Esophagus (tissue), 2 donors: Measurements from ENCODE around the gene AANAT. TPM values are rescaled to one million over a fixed set of nuclear protein-coding genes. Genes with fewer than 3 reads are reported as not detected.

Experiments
- H3K27ac ChIP-seq, 2 donors: one replicate each; pipeline ENCODE4 v1.5.1; 2013; ENCODE audit warnings: low read depth in 2 of 2, mild to moderate bottlenecking in 2 of 2, inconsistent platforms in 1 of 2, low read length in 1 of 2, moderate library complexity in 1 of 2
- H3K27me3 ChIP-seq, 2 donors: one replicate each; pipeline ENCODE4 v1.6.1; 2013; ENCODE audit warnings: low read length in 2 of 2, control low read depth in 1 of 2, mild to moderate bottlenecking in 1 of 2; ENCODE audit not compliant: insufficient read depth in 2 of 2, control insufficient read depth in 1 of 2
- H3K36me3 ChIP-seq, 2 donors: one replicate each; pipeline ENCODE4 v1.6.1; 2013; ENCODE audit warnings: low read length in 1 of 2; ENCODE audit not compliant: control insufficient read depth in 2 of 2, insufficient read depth in 2 of 2
- H3K4me1 ChIP-seq, 2 donors: one replicate each; pipeline ENCODE4 v1.6.1; 2013; ENCODE audit warnings: low read length in 1 of 2; ENCODE audit not compliant: control insufficient read depth in 2 of 2, insufficient read depth in 2 of 2
- H3K4me3 ChIP-seq, 2 donors: one replicate each; pipeline ENCODE4 v1.5.1; 2013; ENCODE audit warnings: low read length in 2 of 2, mild to moderate bottlenecking in 2 of 2, low read depth in 1 of 2, moderate library complexity in 1 of 2
- H3K9me3 ChIP-seq, 2 donors: one replicate each; pipeline ENCODE4 v1.6.1; 2013; ENCODE audit warnings: mild to moderate bottlenecking in 2 of 2, low read depth in 1 of 2, low read length in 1 of 2, moderate library complexity in 1 of 2; ENCODE audit not compliant: control insufficient read depth in 2 of 2, insufficient read depth in 1 of 2
- WGBS, 2 donors: extraction: QIAGEN DNeasy Blood & Tissue Kit; methylation state at CpG; one replicate each; pipeline ENCODE4 v1.1.7; 2013; 5-methylcytosine and 5-hydroxymethylcytosine counted together
- polyA plus RNA-seq, 2 donors: library from polyadenylated mRNA; stranded (reverse); fragments of 200-250 nt; gene quantifications; one replicate each; pipeline ENCODE4 v1.2.3, GENCODE V29; 2013
- donor health status: healthy with polysubstance abuse.
- donor health status: Bipolar disorder and iron deficiency.

AANAT gene
- polyA plus RNA-seq, 2 donors, result not detected

DNA sequence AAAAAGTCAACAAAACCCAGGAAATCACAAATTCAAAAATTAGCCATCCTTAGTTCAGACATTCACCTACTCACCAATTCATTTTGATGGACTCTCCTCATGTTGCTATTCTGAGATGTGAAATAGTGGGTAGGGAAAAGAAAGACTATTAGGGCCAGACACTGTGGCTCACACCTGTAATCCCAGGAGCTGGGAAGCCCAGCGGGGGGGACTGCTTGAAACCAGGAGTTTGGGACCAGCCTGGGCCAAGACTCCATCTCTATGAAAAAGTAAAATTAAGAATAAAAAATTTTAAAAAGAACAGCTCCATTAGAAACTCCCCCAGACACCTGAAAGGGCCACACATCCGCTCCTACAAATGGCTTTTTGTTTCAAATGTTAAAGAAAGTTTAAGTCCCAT lies 35.9 kb upstream of the AANAT start:
- WGBS, 2 donors, result 86 to 89% methylated on average over 2 of the region's 2 CpGs
- H3K36me3 ChIP-seq, result no peaks in the 10 kb centered on the region
- H3K4me1 ChIP-seq, result peaks cover 4 to 10% of the 10 kb centered on the region in 2 donors
- H3K27me3 ChIP-seq, result no peaks in the 10 kb centered on the region
- no peak overlapping the region for H3K4me3 ChIP-seq
- no peak overlapping the region for H3K27ac ChIP-seq
- no peaks in the 10 kb centered on the region for H3K9me3 ChIP-seq

DNA sequence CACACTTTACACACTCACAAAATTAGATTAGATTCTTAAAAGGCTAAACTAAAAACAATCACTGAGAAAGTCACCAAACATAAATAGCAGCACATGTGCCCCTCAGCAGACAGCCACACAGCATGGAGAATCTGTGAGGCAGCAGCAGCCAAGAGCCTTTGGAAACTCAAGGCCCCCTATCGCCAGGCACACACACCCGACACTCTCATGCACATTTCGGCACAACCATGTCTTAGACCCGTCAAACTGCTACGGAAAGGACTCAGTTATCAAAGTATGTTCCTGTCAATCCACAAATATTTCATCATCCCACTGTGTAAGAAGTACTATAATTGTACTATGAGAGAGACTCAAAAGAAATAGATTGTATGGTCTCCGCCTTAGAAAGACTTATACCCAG lies 35.4 kb upstream of the AANAT start:
- H3K9me3 ChIP-seq, result no peaks in the 10 kb centered on the region
- H3K4me1 ChIP-seq, result peaks cover 4 to 10% of the 10 kb centered on the region in 2 donors
- WGBS, 2 donors, result 82 to 85% methylated on average over 6 of the region's 6 CpGs
- H3K27ac ChIP-seq, result no peak overlapping the region
- no peaks in the 10 kb centered on the region for H3K36me3 ChIP-seq
- H3K4me3 ChIP-seq, result no peak overlapping the region
- H3K27me3 ChIP-seq, result no peaks in the 10 kb centered on the region

DNA sequence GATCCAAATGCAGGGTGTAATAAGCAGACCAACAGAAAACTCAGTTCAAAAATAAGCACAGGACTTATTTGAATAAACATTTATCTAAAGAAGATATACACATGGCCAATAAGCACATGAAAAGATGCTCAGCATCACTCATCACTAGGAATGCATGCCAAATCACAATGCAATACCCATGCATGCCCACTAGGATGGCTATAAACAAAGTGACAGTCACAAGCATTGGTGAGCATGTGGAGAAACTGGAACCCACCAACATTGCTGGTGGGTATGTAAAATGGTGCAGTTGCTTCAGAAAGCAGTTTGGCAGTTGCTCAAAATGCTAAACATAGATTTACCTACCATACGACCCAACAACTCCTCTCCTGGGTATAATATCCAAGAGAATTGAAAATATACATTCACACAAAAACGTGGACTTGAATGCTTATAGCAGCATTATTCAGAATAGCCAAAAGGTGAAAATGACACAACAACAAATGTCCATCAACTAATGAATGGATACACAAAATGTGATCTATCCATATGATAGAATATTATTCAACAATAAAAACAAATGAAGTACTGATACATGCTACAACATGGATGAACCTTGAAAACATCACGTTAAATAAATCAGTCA lies 34.6 kb upstream of the AANAT start:
- Histone ChIP-seq H3K4me1 (peaks cover 4 to 6% of the 10 kb centered on the region in 2 donors), H3K27me3 (no peaks in the 10 kb centered on the region), H3K9me3 (no peaks in the 10 kb centered on the region), H3K27ac (no peak overlapping the region), H3K36me3 (no peaks in the 10 kb centered on the region), H3K4me3 (no peak overlapping the region)
- WGBS, 2 donors, result 76 to 77% methylated on average over 3 of the region's 3 CpGs

DNA sequence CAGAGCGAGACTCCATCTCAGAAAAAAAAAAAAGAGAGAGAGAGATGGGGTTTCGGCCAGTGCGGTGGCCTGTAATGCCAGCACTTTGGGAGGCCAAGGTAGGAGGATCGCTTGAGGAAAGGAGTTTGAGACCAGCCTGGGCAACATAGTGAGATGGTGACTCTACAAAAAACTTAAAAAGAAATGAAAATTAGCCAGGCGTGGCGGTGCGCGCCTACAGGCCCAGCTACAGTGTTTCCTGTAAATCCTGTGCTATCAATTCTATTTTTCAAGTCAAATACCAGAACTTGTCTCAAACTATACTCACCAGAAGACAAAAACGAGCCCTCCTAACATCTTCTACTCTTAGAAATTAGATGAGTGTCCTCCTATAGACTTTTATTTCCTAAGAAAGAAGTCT lies 33.7 kb upstream of the AANAT start:
- 95 to 96% methylated on average over 9 of the region's 9 CpGs for WGBS, 2 donors
- H3K9me3 ChIP-seq, result no peaks in the 10 kb centered on the region
- peaks cover 5 to 6% of the 10 kb centered on the region in 2 donors for H3K4me1 ChIP-seq
- H3K36me3 ChIP-seq, result no peaks in the 10 kb centered on the region
- no peak overlapping the region for H3K4me3 ChIP-seq
- no peak overlapping the region for H3K27ac ChIP-seq
- H3K27me3 ChIP-seq, result no peaks in the 10 kb centered on the region

DNA sequence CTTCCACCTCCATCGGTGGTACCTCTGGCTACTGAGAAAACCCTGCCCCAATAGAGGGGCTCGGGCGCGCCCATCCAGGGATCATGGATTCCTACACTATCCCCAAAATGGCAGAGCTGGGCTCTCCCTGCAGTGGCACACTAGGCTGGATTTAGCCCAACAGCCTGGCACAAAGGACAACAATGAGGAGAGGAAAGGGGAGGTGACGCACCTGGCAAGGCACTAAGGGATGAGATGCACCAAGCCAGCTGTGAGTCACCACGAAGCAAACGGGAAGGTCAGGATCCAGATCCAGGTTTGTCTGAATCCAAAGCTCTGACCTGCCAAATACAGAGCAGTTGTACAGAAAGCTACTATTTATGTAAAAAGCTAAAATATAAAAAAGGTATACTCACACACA lies 32.5 kb upstream of the AANAT start:
- H3K4me3 ChIP-seq, result no peak overlapping the region
- no peak overlapping the region for H3K27ac ChIP-seq
- no peaks in the 10 kb centered on the region for H3K36me3 ChIP-seq
- H3K9me3 ChIP-seq, result no peaks in the 10 kb centered on the region
- WGBS, 2 donors, result 70 to 82% methylated on average over 7 of the region's 7 CpGs
- no peaks in the 10 kb centered on the region for H3K27me3 ChIP-seq
- peaks cover 5 to 9% of the 10 kb centered on the region in 2 donors for H3K4me1 ChIP-seq

DNA sequence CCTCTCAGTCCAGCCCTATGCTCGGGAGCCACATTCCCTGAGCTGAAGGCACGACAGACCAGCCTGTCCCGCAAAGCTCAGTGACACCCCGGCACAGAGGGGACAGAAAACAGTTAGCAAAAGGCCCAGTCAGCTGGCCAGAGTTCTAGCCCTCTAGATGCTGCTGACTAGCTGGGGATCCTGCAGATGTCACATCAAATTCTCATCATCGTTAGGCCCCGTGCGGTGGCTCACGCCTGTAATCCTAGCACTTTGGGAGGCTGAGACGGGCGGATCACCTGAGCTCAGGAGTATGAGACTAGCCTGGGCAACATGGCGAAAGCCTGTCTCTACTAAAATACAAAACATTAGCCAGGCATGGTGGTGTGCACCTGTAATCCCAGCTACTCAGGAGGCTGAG lies 31.7 kb upstream of the AANAT start:
- no peaks in the 10 kb centered on the region for H3K36me3 ChIP-seq
- H3K27me3 ChIP-seq, result no peaks in the 10 kb centered on the region
- H3K4me1 ChIP-seq, result peaks cover 5 to 9% of the 10 kb centered on the region in 2 donors
- no peak overlapping the region for H3K27ac ChIP-seq
- H3K4me3 ChIP-seq, result no peak overlapping the region
- 96% methylated on average over 11 of the region's 11 CpGs for WGBS, 2 donors
- no peaks in the 10 kb centered on the region for H3K9me3 ChIP-seq

DNA sequence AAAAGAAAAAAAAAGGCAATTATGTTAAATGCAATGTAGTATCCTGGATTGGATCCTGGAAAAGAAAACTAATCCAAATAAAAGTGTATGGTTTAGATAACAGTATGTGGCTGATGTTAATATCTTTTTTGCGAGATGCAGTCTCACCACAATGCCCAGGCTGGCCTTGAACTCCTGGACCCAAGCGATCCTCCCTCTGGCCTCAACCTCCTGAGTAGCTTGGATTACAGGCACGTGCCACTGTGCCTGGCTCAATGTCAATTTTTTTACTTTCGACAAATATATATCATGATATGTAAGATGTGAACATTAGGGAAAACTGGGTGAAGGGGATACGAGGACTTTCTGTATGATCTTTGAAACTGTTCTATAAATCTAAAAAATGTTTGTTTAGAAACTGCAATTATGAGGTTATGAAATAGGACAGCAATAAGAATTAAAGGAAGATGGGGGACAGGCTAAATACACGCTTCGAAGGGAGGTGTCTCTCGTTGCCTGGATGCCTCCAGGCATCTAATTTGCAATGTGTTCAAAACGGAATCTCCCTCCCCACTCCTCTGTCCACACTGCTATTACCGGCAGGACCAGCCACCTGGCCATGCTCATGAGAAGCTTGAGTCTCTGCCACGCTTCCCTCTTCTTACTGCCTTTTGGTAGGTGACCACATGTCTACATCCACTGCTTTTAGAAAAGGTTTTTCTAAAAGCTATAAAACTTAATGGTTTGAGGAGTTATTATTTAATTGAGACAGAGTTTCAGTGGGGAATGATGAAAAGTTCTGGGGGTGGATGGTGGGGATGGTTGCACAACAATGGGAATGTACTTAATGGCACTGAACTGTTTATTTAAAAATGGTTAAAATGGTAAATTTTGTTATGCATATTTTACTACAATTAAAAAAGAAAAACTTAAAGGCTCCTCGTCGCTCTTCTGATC lies 29.7 kb upstream of the AANAT start:
- Histone ChIP-seq H3K4me3 (no peak overlapping the region), H3K9me3 (no peaks in the 10 kb centered on the region), H3K36me3 (peaks cover 0 to 3% of the 10 kb centered on the region in 2 donors), H3K27ac (no peak overlapping the region), H3K27me3 (no peaks in the 10 kb centered on the region), H3K4me1 (peaks cover 5 to 9% of the 10 kb centered on the region in 2 donors)
- 75% methylated on average over 13 of the region's 13 CpGs for WGBS, 2 donors

DNA sequence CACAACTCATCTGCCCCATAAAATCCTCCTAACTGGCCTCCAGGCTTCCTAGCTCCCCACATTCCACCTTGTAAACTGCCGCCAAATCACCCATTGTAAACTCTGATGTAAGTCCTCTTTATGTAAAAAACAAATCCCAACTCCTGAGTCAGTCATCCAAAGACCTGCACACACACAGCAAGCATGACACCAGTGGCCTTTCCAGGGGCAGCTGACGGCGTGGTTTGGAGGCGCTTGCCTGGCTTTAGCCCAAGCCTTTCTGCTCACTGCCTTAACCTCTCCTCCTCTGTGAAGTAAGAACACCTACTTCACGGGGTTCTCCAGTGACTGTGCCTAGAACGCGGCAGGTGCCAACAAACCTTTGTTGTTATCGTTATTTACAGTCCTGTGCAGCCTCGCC lies 28.5 kb upstream of the AANAT start:
- Histone ChIP-seq H3K27me3 (no peaks in the 10 kb centered on the region), H3K4me1 (peaks cover 5 to 9% of the 10 kb centered on the region in 2 donors), H3K4me3 (no peak overlapping the region), H3K9me3 (no peaks in the 10 kb centered on the region), H3K36me3 (peaks cover 0 to 3% of the 10 kb centered on the region in 2 donors), H3K27ac (no peak overlapping the region)
- WGBS, 2 donors, result 82 to 84% methylated on average over 9 of the region's 9 CpGs

DNA sequence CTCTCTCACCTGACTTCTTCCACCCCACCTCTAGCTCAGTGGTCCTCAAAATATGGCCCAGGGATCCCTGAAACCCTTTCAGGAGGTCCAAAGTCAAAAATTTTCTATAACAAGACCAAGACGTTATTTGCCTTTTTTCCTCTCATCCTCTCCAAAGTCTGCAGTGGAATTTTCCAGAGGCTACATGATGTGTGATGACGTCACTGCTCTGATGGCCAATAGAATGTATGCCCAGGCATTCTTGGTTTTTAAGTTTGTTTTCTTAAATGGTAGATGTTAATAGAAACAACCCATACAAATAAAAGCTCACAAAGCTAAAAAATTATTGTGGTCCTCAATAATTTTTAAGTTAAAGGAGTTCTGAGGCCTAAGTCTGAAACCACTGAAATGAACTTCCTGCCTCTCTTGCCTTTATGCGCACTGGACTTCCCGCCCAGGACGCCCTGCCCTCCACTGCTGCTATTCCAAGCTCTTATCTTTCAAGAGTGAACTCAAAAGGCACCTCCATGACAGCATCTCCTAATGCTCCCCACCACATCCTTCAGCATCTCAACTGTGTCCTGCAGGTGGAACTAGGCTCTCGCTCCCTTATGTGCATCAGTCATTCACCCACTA lies 28.0 kb upstream of the AANAT start:
- H3K4me1 ChIP-seq, result peaks cover 5 to 9% of the 10 kb centered on the region in 2 donors
- no peak overlapping the region for H3K27ac ChIP-seq
- WGBS, 2 donors, result 94 to 95% methylated on average over 6 of the region's 6 CpGs
- no peak overlapping the region for H3K4me3 ChIP-seq
- no peaks in the 10 kb centered on the region for H3K9me3 ChIP-seq
- H3K27me3 ChIP-seq, result no peaks in the 10 kb centered on the region
- H3K36me3 ChIP-seq, result peaks cover 0 to 3% of the 10 kb centered on the region in 2 donors
